WERI-Rb-1 (cell line): Measurements from ENCODE around the gene CEP95.

ENCODE experiments used
- DNase-seq: peaks from one replicate; pipeline ENCODE4 v3.0.0-alpha.2; 2020
- H3K27ac ChIP-seq: fragments of 250-450 bp; sonication (Bioruptor Pico); 2 replicates; pipeline ENCODE4 v1.5.1; 2020; ENCODE audit warnings: mild to moderate bottlenecking, moderate library complexity
- H3K27me3 ChIP-seq: fragments of 250-450 bp; sonication (Bioruptor Pico); 2 replicates; pipeline ENCODE4 v1.5.1; 2021; ENCODE audit warnings: mild to moderate bottlenecking, low read depth, moderate library complexity; ENCODE audit not compliant: insufficient read depth, severe bottlenecking
- H3K36me3 ChIP-seq: fragments of 250-450 bp; sonication (Bioruptor Pico); 2 replicates; pipeline ENCODE4 v1.5.1; 2020; ENCODE audit warnings: mild to moderate bottlenecking, moderate library complexity
- H3K4me3 ChIP-seq: 2 replicates; pipeline ENCODE4 v1.5.1; 2011; ENCODE audit warnings: low read depth, mild to moderate bottlenecking, control low read depth, low read length
- H3K9me3 ChIP-seq: fragments of 250-450 bp; sonication (Bioruptor Pico); 2 replicates; pipeline ENCODE4 v1.5.1; 2021; ENCODE audit warnings: mild to moderate bottlenecking, moderate library complexity; ENCODE audit not compliant: severe bottlenecking
- TF ChIP-seq, protein P1 (sequence below): IDR thresholded peaks from 2 replicates; pipeline ENCODE4 v1.5.1; 2011; ENCODE audit warnings: low read depth, mild to moderate bottlenecking, control low read depth, inconsistent platforms, low read length

The CEP95 gene

DNA sequence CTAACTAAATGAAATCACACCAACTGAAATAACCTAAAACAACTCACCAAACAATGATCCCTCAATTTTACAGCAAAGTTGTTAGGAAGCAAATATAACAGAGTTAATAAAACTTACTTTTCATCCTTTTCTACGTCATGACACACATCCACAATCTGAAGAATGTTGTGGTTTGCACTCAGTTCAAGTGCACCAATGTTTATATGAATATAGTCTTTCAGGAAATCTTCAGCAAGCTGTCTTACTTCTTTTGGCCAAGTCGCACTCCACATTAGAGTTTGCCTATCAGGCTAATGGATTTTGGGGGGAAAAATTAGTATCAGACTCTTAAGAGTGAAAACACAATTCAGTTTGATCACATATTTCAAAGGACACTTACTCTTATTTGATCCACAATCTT, 4.0 kb upstream of the CEP95 start:
- Histone ChIP-seq H3K36me3 (peaks cover 77% of the 10 kb centered on the region), H3K9me3 (no peaks in the 10 kb centered on the region), H3K27me3 (no peaks in the 10 kb centered on the region), H3K27ac (no peak overlapping the region), H3K4me3 (no peak overlapping the region)
- DNase-seq, result no peak
- TF ChIP-seq, protein P1, sequence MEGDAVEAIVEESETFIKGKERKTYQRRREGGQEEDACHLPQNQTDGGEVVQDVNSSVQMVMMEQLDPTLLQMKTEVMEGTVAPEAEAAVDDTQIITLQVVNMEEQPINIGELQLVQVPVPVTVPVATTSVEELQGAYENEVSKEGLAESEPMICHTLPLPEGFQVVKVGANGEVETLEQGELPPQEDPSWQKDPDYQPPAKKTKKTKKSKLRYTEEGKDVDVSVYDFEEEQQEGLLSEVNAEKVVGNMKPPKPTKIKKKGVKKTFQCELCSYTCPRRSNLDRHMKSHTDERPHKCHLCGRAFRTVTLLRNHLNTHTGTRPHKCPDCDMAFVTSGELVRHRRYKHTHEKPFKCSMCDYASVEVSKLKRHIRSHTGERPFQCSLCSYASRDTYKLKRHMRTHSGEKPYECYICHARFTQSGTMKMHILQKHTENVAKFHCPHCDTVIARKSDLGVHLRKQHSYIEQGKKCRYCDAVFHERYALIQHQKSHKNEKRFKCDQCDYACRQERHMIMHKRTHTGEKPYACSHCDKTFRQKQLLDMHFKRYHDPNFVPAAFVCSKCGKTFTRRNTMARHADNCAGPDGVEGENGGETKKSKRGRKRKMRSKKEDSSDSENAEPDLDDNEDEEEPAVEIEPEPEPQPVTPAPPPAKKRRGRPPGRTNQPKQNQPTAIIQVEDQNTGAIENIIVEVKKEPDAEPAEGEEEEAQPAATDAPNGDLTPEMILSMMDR, result no peak

DNA sequence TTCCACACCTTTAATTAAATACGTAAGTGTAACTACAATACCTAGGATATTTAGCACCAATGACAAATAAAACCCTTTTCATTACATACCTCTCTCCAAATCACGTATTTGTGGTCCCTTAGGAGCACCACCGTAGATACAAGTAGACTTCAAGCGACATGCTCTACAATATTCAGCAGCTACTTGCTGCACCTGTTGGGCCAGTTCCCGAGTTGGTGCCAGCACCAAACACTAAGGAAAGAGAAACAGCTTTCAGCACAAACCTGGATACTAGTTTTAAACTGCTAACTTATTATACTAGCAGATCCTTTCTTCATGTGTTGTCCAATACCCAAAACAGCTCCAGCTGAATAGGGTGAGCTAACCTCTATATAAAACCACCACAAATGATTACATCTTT, 3.4 kb upstream of the CEP95 start:
- TF ChIP-seq, protein P1, result no peak
- H3K27me3 ChIP-seq, result no peaks in the 10 kb centered on the region
- H3K36me3 ChIP-seq, result peaks cover 79% of the 10 kb centered on the region
- DNase-seq, result no peak
- H3K4me3 ChIP-seq, result no peak overlapping the region
- no peak overlapping the region for H3K27ac ChIP-seq
- H3K9me3 ChIP-seq, result no peaks in the 10 kb centered on the region

DNA sequence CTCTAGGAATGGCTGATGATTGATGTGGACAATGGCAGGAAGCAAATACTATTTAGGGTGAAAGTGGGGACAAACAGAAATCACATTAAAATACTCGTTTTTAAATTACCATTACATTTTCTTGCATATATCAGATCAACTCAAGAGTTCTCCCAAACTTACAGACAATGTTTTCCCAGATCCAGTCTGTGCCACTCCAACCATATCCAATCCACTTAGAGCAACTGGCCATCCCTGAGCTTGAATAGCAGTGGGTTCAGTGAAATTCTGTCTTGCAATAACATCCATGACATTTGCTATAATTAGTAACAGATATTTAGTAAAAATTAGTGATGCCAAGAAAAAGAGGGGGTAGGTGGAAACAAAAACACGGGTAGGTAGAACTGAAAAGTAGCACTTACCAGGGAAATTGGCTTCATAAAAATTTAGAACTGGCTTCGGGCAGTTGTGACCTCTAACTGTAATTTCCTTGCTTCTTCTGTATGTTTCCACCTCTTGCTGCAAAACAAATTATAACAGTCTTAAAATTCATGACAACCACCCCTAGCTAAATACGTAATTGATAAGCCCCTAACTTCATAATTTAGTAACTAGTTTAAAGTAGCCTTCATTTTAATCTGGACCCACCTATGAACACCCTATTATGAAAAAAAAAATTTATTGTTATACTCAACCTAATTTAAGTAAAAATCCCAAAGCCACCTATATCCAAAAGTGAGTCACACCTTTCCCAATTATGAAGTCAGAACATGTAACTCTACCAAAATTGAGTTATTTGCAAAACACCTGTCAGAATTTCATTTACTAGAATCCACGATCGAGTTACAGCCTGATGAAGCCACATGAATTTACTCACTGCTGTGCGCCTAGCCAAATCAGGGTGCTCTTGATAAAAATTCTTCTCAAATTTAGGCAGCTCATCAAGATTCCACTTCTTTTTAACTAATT, 2.7 kb upstream of the CEP95 start:
- no peaks in the 10 kb centered on the region for H3K9me3 ChIP-seq
- H3K36me3 ChIP-seq, result peaks cover 77% of the 10 kb centered on the region
- H3K27me3 ChIP-seq, result no peaks in the 10 kb centered on the region
- peak overlapping the region; percentile 93 for H3K4me3 ChIP-seq
- H3K27ac ChIP-seq, result no peak overlapping the region
- TF ChIP-seq, protein P1, result no peak
- no peak for DNase-seq

DNA sequence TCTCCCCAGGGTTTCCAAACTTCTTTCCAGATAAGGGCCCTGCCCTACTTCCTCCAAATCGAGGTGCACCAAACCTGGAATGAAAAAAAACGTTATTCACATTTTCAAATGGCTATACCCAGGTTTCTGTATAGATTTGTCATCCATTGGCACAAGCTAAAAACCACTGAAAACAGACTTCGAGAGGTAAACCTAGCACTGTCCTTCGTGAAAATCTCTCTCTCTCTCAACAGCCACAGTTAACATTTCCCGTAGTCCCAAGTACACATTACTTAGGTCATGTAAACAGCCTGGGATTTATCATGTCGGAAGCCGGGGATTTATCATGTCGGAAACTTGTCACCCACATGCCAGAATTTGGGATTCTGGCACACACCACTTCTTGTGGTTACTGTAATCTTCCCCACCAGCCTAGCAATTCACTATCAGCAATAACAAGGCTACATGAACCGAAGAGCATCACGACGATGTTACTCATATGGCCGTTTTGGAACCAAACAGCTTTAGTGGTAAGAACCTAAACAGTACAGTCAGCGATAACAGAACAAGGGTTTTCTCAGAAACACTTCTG, 1.9 kb upstream of the CEP95 start:
- H3K27me3 ChIP-seq, result no peaks in the 10 kb centered on the region
- peaks cover 77% of the 10 kb centered on the region for H3K36me3 ChIP-seq
- peak overlapping the region; percentile 99 for H3K27ac ChIP-seq
- H3K9me3 ChIP-seq, result no peaks in the 10 kb centered on the region
- no peak for DNase-seq
- TF ChIP-seq, protein P1, result no peak
- peak overlapping the region; percentile 93 for H3K4me3 ChIP-seq

DNA sequence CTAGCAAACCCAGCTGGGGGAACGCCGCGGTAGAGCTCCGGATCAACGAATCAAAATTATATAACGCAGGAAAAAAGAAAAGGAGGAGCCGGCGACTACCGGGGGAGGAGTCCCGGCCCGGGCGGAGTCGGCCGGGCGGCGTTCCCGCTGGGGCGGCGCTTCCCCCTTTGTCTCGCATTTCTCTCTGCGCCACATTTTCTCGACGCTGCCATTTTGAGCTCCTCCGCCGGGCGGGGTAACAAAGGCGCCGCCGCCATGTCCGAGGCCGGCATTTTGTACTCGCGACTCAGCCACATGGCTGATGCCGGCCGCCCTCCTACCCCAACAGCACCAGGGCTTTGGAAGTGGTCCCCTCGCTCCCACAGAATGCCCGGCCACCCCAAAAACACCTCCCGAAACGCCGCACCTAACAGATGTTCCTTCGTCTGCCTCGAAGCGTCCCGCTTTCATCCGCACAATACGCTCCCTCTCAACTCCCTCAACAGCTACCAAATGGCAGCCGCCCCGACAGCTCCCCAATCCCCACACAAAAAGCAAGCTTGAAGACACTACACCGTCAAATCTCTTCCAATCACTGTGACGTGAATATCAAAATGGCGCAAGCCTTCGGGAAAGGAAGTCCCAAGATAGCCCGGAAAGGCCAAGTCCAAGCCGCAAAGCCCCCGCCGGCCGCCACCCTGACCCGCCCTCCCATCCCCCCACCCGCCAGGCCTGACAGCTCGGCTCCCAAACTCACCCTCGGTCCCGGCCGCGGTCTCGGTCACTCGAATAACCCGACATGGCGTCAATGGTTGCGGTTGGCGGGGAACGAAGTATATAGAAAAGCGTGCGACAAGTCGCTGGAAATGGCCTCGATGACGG, 1.2 kb upstream of the CEP95 start:
- no peaks in the 10 kb centered on the region for H3K27me3 ChIP-seq
- peak overlapping the region; percentile 99 for H3K27ac ChIP-seq
- peak overlapping the region; percentile 93 for H3K4me3 ChIP-seq
- peak; percentile 86 for DNase-seq
- peaks cover 77% of the 10 kb centered on the region for H3K36me3 ChIP-seq
- TF ChIP-seq, protein P1, result no peak
- no peaks in the 10 kb centered on the region for H3K9me3 ChIP-seq
